HG02870 (cell line): ENCODE measurements around the gene PRMT2.

ENCODE experiments used
- ATAC-seq: cut with Tn5 transposase; IDR thresholded peaks from one replicate; pipeline ENCODE4 v1.9.1; 2021; ENCODE audit warnings: mild to moderate bottlenecking, moderate library complexity; ENCODE audit not compliant: unreplicated experiment

PRMT2 gene

DNA sequence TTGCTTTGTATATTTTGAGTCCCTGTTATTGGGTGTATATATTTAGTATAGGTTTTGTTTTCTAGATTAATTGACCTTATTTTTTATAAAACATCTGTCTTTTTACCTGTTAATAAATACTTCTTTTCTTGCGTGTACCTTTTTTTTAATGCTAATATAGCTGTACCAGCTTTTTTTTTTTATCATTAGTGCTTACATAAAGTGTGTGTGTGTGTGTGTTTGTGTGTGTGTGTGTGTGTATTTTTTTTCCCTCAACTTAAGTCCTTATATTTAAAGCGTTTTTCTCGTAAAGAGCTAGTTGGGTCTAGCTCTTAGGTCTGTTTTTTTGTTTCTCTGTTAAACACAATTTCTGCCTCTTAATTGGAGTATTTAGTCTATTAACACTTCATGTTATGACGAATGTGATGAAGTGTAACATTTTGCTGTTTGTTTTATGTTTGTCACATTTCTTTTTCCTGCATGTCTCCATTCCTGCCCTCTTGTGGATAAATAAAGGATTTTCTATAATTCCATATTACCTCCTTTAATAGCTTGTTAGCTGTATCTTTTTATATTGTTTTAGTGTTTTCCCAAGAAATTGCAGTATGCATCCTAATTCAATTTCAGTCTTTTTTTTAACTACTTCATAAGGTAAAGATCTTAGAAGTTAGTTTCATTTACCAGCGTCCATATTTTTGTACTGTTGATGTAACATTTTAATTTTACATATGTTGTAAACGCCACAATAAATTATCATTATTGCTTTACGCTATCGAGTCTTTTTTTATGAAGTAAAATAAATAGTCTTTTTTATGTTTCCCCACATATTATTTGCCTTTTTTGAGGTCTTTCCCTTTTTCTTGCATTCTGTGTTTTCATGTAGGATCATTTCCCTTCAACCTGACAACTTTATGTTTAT, 4.3 kb downstream of the PRMT2 start:
- ATAC-seq, result no peak

DNA sequence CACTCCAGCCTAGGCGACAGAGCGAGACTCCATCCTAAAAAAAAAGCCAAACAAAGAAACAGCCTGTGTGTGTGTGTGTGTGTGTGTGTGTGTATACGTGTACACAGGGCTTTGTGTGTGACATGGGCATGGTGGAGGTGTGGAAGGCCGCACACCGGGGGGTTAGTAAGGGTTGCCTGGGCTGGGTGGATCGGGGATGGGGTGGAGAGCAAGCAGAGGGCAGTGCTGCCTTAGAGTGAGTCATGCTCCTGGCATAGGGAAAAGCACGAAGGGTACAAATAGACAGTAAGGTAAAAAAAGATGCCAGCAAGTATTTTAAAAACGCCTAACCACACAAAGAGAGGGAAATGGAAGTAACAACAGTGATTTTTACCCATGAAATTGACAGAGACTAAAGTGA, 6.2 kb downstream of the PRMT2 start:
- no peak for ATAC-seq

DNA sequence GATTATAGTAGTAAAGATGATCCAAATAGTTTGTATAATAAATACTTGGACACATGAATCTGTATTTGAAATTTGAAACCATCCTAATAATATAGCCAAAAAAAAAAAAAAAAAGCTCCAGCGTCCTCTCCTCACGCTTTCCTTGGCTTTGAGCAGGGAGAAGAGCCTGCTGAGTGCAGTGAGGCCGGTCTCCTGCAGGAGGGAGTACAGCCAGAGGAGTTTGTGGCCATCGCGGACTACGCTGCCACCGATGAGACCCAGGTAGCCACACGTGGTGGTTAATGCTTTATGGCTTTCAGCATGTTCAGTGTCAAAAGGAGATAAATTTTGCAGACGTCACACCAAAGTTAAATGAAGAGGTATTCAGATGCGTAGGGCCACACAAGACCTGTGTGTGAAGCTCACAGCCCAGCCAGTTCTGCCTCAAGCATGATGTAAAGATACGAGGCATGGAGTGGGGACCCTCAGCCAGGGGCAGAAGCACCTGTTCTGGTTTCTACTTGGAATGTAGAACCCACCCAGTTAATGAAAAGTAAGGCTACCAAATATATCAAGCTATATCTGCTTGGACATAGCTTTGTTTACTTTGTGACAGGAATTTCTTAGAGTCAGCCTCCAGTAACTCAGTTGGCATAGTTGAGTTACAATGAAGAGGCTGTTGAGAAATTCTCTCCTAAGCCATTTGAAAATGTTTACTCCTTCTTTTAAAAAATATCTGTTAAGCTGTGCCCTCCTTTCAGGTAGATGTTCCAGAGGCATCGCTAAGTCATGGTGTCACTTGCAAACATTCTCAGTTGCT, 8.1 kb downstream of the PRMT2 start:
- no peak for ATAC-seq

- ATAC-seq, result no peak
These were observed 10.4 kb downstream of the PRMT2 start for GRCh38 chr21:46645840-46646239.

DNA sequence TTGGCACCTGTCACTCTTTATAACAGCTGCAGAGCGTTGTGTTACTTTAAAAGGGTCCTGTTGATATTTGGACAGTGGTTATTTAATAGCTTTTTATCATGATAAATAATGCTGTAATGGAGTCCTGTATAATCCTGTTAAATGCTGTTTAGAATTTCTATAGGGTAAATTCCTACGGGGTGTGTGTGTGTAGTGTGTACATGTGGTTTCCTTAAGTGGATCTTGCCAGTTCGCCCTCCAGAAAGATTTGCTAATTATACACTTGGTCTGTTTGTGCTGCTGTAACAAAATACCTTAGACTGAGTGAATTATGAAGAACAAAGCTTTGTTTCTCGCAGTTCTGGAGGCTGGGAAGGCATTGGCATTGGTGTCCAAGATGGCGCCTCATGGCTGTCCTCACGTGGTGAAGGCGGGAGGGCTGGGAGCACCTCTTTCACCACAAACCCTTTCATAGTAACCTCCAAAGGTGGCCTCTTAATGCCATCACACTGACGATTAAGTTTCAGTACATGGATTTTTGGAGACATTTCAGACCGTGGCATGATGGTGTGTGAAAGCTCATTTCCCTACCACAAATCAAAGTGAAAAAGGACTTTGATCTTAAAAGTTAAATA, 11.2 kb downstream of the PRMT2 start:
- ATAC-seq, result no peak

DNA sequence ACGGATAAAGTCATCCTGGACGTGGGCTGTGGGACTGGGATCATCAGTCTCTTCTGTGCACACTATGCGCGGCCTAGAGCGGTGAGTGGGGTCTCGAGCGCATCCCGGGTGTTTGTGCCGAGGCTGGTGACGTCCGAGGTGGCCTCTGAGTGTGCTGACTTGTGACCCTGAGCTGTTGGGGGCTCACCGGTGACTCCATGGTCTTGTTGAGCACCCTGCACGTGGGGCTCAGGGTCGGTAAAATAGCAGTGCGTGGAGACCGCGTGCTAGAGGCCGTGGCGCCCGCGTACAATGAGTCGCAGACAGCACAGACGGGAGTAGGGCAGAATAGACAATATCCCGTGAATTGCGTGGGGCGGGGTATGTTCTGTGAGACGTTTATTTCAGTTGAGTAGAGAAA, 13.1 kb downstream of the PRMT2 start:
- ATAC-seq, result no peak

DNA sequence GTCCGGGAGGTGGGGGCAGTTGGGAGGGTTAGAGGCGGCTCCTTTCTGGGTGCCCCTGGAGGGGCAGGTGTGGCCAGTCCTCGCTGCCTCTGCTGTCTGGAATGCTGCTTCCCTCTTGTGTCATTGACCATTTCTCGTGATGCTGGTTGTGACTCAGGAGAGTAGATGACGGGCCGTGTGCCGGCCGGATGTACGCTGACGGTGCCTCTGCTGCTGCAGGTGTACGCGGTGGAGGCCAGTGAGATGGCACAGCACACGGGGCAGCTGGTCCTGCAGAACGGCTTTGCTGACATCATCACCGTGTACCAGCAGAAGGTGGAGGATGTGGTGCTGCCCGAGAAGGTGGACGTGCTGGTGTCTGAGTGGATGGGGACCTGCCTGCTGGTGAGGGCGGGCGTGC, 13.9 kb downstream of the PRMT2 start:
- ATAC-seq, result no peak

DNA sequence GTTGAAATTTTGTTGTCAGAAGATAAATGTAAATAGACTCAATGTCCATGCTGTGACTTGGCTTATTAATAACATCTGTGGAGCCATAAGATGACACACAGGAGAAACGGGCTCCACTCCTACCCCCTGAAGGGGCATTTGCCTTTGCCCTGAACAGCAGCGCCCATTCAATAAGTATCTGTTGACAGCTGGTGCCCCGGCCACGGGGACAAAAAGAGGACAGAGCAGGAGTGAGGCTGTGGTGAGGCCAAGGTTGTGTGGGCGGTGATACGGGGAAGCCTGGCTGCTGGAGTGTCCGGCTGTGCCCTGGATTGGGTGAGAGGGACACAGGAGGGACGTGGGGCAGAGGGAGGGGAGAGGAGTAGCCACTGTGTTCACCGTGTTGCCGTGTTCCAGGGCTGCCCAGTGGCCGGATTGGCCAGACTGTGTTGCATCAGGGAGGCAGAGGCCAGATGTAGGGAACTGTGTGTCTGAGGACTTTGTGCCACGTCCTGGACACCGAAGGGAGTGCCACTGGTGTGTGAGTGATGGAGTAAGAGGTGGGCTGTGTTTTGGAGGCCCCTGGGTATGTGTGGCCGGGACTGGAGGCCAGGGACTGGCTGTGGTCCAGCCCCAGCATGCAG, 15.1 kb downstream of the PRMT2 start:
- ATAC-seq, result no peak

GRCh38 chr21:46651121-46651520, 15.6 kb downstream of the PRMT2 start:
- no peak for ATAC-seq

- no peak for ATAC-seq
These were observed 19.8 kb downstream of the PRMT2 start for GRCh38 chr21:46655230-46655629.

GRCh38 chr21:46656820-46657219, 21.3 kb downstream of the PRMT2 start:
- ATAC-seq, result no peak

- ATAC-seq, result no peak
These were observed 25.0 kb downstream of the PRMT2 start for GRCh38 chr21:46660505-46660904.

DNA sequence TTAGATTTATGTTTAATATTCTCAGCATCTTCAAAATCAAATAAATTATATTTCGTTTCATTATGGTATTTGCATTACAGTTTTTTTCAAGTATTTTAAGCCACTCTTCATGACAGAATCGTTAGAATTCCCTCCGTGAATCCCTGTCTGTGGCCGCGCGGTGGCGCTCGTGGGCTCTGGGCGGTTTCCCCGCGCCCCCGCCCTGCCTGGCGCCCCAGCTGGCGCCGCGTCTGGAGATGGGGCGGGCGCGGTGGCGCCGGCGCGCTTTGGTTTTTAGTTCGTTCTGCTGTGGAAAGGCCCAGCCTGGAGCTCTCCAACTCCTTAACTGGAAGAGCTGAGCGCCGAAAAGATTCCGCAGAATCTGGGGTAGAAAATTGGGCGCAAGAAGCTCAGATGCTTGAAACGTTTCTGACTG, 25.7 kb downstream of the PRMT2 start:
- ATAC-seq, result no peak

- no peak for ATAC-seq
These were observed 26.3 kb downstream of the PRMT2 start for GRCh38 chr21:46661642-46662366.

DNA sequence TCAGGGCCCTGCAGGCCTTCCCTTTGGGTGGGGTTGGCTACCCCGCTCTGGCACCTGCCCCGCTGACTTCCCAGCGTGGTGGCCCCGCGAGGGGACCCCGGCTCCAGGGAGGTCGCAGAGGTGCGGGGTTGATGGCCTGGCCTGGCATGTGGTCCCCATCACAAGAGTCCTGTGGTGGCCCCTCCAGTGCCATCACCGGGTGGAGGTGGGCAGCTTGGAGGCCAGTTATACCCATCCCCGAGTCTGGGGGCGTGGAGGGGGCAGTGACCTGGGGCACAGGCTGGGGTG, 26.8 kb downstream of the PRMT2 start:
- no peak for ATAC-seq

GRCh38 chr21:46662765-46663500, 27.5 kb downstream of the PRMT2 start:
- no peak for ATAC-seq

GRCh38 chr21:46663754-46664153, 28.3 kb downstream of the PRMT2 start:
- ATAC-seq, result no peak

DNA sequence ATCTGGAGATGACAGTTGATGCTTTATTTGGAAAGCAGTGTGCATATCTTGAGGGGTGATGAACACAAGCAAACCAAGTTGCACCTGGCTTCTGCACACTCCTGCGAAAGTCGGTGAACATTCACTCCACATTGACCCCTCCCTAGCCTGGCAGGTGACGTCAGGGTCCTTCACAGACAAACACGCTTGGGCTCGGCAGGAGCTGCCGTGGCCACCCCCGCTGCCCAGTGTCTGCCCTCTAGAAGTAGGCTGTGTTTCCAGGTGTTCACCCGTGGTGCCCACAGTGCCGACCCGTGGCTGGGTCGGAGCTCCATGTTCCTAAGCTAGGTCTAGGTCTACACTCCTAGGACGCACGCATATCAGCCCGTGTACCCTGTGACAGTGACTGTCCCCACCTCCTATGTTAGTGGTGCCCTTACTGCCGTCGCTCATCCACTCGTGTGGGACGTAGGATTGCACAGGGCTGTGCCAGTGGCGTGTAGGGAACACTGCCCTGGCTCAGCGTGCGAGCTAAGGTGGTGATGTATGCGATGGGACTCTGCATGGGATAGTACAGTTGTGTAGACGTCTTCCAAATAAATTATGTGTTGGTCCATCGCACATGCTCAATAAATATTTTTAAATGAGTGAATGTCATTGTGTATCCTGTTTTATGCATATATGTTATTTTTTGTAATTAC, 29.0 kb downstream of the PRMT2 start:
- no peak for ATAC-seq

- ATAC-seq, result no peak
These were observed 30.1 kb downstream of the PRMT2 start for GRCh38 chr21:46665566-46665965.
